Suprapubic skin (tissue), 4 donors: Measurements from ENCODE around the gene CDHR3. TPM values are rescaled to one million over a fixed set of nuclear protein-coding genes. Genes with fewer than 3 reads are reported as not detected.
A peak's percentile ranks its signal among the peaks of the same experiment; 100 is the strongest.

Source experiments
- DNase-seq, 2 donors: peaks; one replicate each; pipeline ENCODE4 v3.0.0-alpha.2; 2019; ENCODE audit warnings: low spot score in 2 of 2
- H3K27ac ChIP-seq: fragments of 200-600 bp; sonication (generic); one replicate; pipeline ENCODE4 v1.5.1; 2019
- H3K27me3 ChIP-seq: fragments of 200-600 bp; sonication (generic); one replicate; pipeline ENCODE4 v1.5.1; 2019
- H3K36me3 ChIP-seq: fragments of 200-600 bp; sonication (generic); one replicate; pipeline ENCODE4 v1.5.1; 2019
- H3K4me1 ChIP-seq: fragments of 200-600 bp; sonication (generic); one replicate; pipeline ENCODE4 v1.5.1; 2019
- H3K4me3 ChIP-seq: fragments of 200-600 bp; sonication (generic); one replicate; pipeline ENCODE4 v1.5.1; 2019; ENCODE audit warnings: mild to moderate bottlenecking
- H3K9me3 ChIP-seq: fragments of 200-600 bp; sonication (generic); one replicate; pipeline ENCODE4 v1.5.1; 2019
- EP300 ChIP-seq: sonication (generic); formaldehyde crosslinking; IDR thresholded peaks from one replicate; pipeline ENCODE4 v1.6.1; 2017; ENCODE audit warnings: antibody characterized with exemption
- POLR2A ChIP-seq, 2 donors: fragments of 450-650 bp; IDR thresholded peaks; one replicate each; pipeline ENCODE4 v1.6.1; 2017; ENCODE audit warnings: antibody characterized with exemption in 2 of 2, mild to moderate bottlenecking in 2 of 2, moderate library complexity in 2 of 2
- POLR2AphosphoS5 ChIP-seq, 3 donors: sonication (generic); formaldehyde crosslinking; IDR thresholded peaks; one replicate each; pipeline ENCODE4 v1.6.1; 2017; ENCODE audit warnings: antibody characterized with exemption in 3 of 3
- WGBS: methylation state at CpG from one replicate; pipeline ENCODE4 v1.1.5; 2018; 5-methylcytosine and 5-hydroxymethylcytosine counted together
- total RNA-seq, 4 donors: library from RNA; depleted of rRNA; stranded (reverse); fragments of >200 nt; gene quantifications; one replicate each; pipeline ENCODE4 v1.1.0, GENCODE V29; 2016
- TF ChIP-seq, protein P1 (sequence below), 2 donors: fragments of 200-600 bp in 1 of 2; fragments of 450-650 bp in 1 of 2; sonication (generic) in 1 of 2; IDR thresholded peaks; one replicate each; pipeline ENCODE4 v1.5.1; 2016 to 2019; ENCODE audit warnings: antibody characterized with exemption in 2 of 2, mild to moderate bottlenecking in 1 of 2, moderate library complexity in 1 of 2

CDHR3 gene
- total RNA-seq, 4 donors from 2014 or later: 1.3 to 6.5 (median 2.7) TPM

DNA sequence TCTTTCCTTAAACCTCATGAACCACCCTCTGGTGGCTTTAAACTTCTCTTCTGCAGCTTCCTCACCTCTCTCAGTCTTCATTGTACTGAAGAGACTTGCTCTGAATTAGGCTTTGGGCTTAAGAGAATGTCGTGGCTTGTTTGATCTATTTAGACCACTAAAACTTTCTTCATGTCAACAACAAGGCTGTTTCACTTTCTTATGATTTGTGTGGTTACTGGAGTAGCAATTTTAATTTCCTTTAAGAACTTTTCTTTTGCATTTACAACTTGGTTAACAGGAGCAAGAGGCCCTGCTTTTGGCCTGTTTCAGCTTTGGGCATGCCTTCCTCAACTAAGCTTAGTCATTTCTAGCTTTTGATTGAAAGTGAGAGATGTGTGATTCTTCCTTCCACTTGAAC, 38.1 kb upstream of the CDHR3 start:
- Histone ChIP-seq H3K9me3 (peaks cover 6% of the 10 kb centered on the region), H3K4me1 (no peaks in the 10 kb centered on the region), H3K27ac (no peak overlapping the region), H3K27me3 (no peaks in the 10 kb centered on the region), H3K4me3 (no peak overlapping the region), H3K36me3 (no peaks in the 10 kb centered on the region)
- TF ChIP-seq POLR2A (IDR thresholded peaks at IDR 0.05) (no peak), POLR2AphosphoS5 (IDR thresholded peaks at IDR 0.05) (no peak), EP300 (no peak)
- TF ChIP-seq, protein P1, sequence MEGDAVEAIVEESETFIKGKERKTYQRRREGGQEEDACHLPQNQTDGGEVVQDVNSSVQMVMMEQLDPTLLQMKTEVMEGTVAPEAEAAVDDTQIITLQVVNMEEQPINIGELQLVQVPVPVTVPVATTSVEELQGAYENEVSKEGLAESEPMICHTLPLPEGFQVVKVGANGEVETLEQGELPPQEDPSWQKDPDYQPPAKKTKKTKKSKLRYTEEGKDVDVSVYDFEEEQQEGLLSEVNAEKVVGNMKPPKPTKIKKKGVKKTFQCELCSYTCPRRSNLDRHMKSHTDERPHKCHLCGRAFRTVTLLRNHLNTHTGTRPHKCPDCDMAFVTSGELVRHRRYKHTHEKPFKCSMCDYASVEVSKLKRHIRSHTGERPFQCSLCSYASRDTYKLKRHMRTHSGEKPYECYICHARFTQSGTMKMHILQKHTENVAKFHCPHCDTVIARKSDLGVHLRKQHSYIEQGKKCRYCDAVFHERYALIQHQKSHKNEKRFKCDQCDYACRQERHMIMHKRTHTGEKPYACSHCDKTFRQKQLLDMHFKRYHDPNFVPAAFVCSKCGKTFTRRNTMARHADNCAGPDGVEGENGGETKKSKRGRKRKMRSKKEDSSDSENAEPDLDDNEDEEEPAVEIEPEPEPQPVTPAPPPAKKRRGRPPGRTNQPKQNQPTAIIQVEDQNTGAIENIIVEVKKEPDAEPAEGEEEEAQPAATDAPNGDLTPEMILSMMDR (IDR thresholded peaks at IDR 0.05): no peak
- no peak for DNase-seq
- WGBS: 89% methylated on average over 1 of the region's 1 CpG

DNA sequence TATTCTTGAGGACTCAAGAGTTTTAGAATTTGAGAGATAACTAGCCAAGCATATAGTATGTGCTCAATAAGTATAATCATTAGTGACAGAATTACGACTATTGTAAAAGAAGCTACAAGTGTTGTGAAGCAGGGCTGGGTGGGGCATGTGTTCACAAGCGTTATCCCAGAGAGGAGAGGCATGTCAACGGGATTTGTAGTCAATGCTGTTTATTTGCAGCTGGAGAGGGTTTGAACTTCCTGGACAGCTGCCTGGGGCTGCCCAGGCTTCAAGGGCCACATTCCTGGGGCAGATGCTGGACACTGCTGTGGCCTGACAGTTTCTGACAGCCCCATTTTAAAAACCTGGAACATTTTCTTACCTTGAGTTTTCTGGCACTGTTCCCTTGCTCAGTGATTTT, 36.9 kb upstream of the CDHR3 start:
- Histone ChIP-seq H3K9me3 (peaks cover 6% of the 10 kb centered on the region), H3K36me3 (no peaks in the 10 kb centered on the region), H3K4me3 (no peak overlapping the region), H3K27me3 (no peaks in the 10 kb centered on the region), H3K4me1 (no peaks in the 10 kb centered on the region), H3K27ac (no peak overlapping the region)
- no peak for DNase-seq
- TF ChIP-seq POLR2AphosphoS5 (IDR thresholded peaks at IDR 0.05) (no peak), EP300 (no peak), POLR2A (IDR thresholded peaks at IDR 0.05) (no peak)
- TF ChIP-seq, protein P1 (IDR thresholded peaks at IDR 0.05): no peak
- WGBS: 47% methylated on average over 3 of the region's 3 CpGs

DNA sequence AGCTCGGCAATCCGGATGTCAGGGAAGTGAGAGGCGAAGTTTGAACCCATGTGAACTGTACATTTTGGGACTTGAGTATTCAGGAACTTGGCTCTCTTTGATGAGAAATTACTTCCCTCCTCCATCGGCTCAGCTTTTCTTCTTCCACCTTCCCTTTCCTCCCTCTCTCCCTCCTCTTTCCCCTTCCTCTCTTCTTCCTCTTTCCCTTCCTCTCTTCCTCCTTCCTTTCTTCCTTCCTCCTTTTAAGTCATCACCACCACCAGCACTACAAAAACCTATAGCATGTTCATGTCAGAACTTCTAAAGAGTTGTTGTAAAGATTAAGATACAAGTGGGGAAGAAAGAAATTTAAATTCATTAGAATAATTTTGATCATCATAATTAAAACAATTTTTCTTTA, 31.9 kb upstream of the CDHR3 start:
- no peak for DNase-seq
- Histone ChIP-seq H3K9me3 (no peaks in the 10 kb centered on the region), H3K4me3 (no peak overlapping the region), H3K27ac (no peak overlapping the region), H3K4me1 (peaks cover 17% of the 10 kb centered on the region), H3K27me3 (no peaks in the 10 kb centered on the region), H3K36me3 (no peaks in the 10 kb centered on the region)
- TF ChIP-seq, protein P1 (IDR thresholded peaks at IDR 0.05): no peak
- TF ChIP-seq POLR2A (IDR thresholded peaks at IDR 0.05) (no peak), POLR2AphosphoS5 (IDR thresholded peaks at IDR 0.05) (no peak), EP300 (no peak)
- WGBS: 77% methylated on average over 4 of the region's 4 CpGs

DNA sequence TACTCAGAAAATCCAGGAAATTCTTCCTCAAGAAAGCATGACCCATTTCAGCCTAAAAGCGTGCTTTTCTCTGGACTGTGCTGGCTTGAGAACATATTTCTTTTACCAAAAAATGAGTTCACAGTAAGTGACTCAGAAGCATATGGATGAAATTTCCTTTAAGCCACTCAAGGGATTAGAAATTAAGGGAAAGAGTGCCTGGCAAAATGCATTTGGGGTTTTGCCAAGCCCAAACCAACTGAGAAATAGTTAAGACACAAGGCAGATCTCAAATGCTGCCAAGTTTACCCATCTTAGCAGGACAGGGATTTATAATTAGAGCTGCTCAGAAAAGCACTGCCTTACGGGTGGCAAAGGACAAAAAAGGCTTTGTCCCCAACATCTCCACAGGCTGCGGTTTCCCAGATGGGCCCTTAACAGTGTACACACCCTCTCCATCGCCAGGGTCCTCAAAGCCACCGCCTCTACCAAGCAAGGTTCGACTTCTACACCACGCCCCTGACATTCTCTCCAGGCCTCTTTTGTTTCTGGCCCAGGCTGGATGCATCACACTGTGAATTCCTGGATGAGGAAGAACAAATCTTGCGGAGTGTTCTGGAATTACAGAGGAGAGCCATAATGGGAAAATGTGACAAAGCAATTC, 30.1 kb upstream of the CDHR3 start:
- Histone ChIP-seq H3K27ac (peak overlapping the region; percentile 76), H3K4me1 (peaks cover 17% of the 10 kb centered on the region), H3K4me3 (no peak overlapping the region), H3K36me3 (no peaks in the 10 kb centered on the region), H3K27me3 (no peaks in the 10 kb centered on the region), H3K9me3 (no peaks in the 10 kb centered on the region)
- TF ChIP-seq, protein P1 (IDR thresholded peaks at IDR 0.05): no peak
- TF ChIP-seq POLR2AphosphoS5 (IDR thresholded peaks at IDR 0.05): no peak
- WGBS: 59% methylated on average over 8 of the region's 8 CpGs
- peak in 1 of 2 donors; percentile 67 for DNase-seq

DNA sequence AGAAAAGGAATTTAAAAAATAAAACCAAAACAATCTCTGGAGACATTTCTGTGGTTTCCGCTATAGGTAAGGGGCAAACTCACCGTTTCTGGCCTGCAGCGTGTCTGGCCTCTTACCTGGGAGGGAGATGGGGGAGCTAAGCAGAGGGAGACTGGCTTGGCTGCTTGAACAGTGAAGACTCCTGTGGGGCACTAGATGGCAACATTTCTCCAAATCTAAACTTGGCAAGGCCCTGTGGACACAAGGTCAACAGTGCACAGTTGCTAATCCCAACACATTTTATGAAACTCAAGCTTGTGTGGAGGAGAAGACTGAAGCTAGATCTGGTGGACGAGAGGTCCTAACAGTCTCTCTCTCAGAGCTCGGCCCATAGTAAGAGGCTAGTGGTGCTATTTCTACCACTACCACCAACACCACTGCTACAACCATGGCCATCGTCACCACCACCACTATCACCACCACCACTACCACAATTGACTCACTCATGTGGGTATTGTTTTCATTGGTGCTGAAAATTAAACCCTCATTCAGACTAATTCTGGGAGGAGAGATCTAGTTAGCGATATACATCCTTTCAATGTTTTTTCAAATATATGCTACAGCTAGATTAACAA, 28.4 kb upstream of the CDHR3 start:
- Histone ChIP-seq H3K9me3 (no peaks in the 10 kb centered on the region), H3K36me3 (no peaks in the 10 kb centered on the region), H3K27ac (no peak overlapping the region), H3K27me3 (no peaks in the 10 kb centered on the region), H3K4me1 (peaks cover 17% of the 10 kb centered on the region), H3K4me3 (no peak overlapping the region)
- WGBS: 90% methylated on average over 7 of the region's 7 CpGs
- TF ChIP-seq, protein P1 (IDR thresholded peaks at IDR 0.05): no peak
- TF ChIP-seq POLR2AphosphoS5 (IDR thresholded peaks at IDR 0.05) (no peak), EP300 (no peak), POLR2A (IDR thresholded peaks at IDR 0.05) (no peak)
- no peak for DNase-seq
